Measurements from ENCODE around the gene GNPDA1. TPM values are rescaled to one million over a fixed set of nuclear protein-coding genes. Genes with fewer than 3 reads are reported as not detected.

GNPDA1 gene
- total RNA-seq, 1 donor from 2014 or later = 89.8 TPM

GRCh38 chr5:142014911-142015584, 2.2 kb upstream of the GNPDA1 start:
- Histone ChIP-seq H3K27me3 (no peaks in the 10 kb centered on the region), H3K9me3 (ENCODE audit: low read depth) (no peaks in the 10 kb centered on the region), H3K36me3 (no peaks in the 10 kb centered on the region), H4K20me1 (ENCODE audit: low read depth) (no peaks in the 10 kb centered on the region), H3K4me1 (peaks cover 5% of the 10 kb centered on the region), H3K4me3 (no peak overlapping the region), H3K4me2 (no peak overlapping the region), H2AFZ (replicated peaks) (no peak overlapping the region), H3K27ac (no peak overlapping the region), H3K9ac (no peak overlapping the region), H3F3A (ENCODE audit: low read depth) (peaks cover 8% of the 10 kb centered on the region), H3K79me2 (ENCODE audit: low read depth) (no peaks in the 10 kb centered on the region)
- H3K27me3 Mint-ChIP-seq (ENCODE audit: insufficient read depth, low read depth) = no peaks in the 10 kb centered on the region
- H3K4me1 Mint-ChIP-seq = peaks cover 16% of the 10 kb centered on the region
- H3K9me3 Mint-ChIP-seq = peaks cover 1% of the 10 kb centered on the region
- TF ChIP-seq CTCF (IDR thresholded peaks at IDR 0.05) (peak; percentile 57), EZH2 (IDR thresholded peaks at IDR 0.05) (no peak)
- H3K4me3 Mint-ChIP-seq = peak overlapping the region; percentile 2
- H3K27ac Mint-ChIP-seq = no peak overlapping the region
- H3K36me3 Mint-ChIP-seq = no peaks in the 10 kb centered on the region
- peak; percentile 44 for DNase-seq (ENCODE audit: low spot score)

- peaks cover 8% of the 10 kb centered on the region for H3F3A ChIP-seq (ENCODE audit: low read depth)
- Mint-ChIP-seq H3K36me3 (no peaks in the 10 kb centered on the region), H3K27me3 (ENCODE audit: insufficient read depth, low read depth) (no peaks in the 10 kb centered on the region), H3K4me3 (peak overlapping the region; percentile 87), H3K4me1 (peaks cover 16% of the 10 kb centered on the region), H3K9me3 (no peaks in the 10 kb centered on the region), H3K27ac (peak overlapping the region; percentile 95)
- peaks cover 5% of the 10 kb centered on the region for H3K4me1 ChIP-seq
- H4K20me1 ChIP-seq (ENCODE audit: low read depth) = no peaks in the 10 kb centered on the region
- no peaks in the 10 kb centered on the region for H3K79me2 ChIP-seq (ENCODE audit: low read depth)
- no peak overlapping the region for H3K4me3 ChIP-seq
- no peaks in the 10 kb centered on the region for H3K36me3 ChIP-seq
- H3K4me2 ChIP-seq = no peak overlapping the region
- TF ChIP-seq EZH2 (IDR thresholded peaks at IDR 0.05) (no peak), CTCF (IDR thresholded peaks at IDR 0.05) (no peak), EZH2phosphoT487 (IDR thresholded peaks at IDR 0.05) (no peak)
- no peak overlapping the region for H3K9ac ChIP-seq
- no peak overlapping the region for H2AFZ ChIP-seq (replicated peaks)
- no peaks in the 10 kb centered on the region for H3K9me3 ChIP-seq (ENCODE audit: low read depth)
- DNase-seq (ENCODE audit: low spot score) = no peak
- H3K27me3 ChIP-seq = no peaks in the 10 kb centered on the region
- no peak overlapping the region for H3K27ac ChIP-seq
Observed at GRCh38 chr5:142013734-142014521, 1.1 kb upstream of the GNPDA1 start.

GRCh38 chr5:142012186-142012785, 541 bp downstream of the GNPDA1 start:
- no peaks in the 10 kb centered on the region for H3K27me3 Mint-ChIP-seq (ENCODE audit: insufficient read depth, low read depth)
- H3K4me1 Mint-ChIP-seq = peaks cover 16% of the 10 kb centered on the region

More at GRCh38 chr5:142012186-142012785, 541 bp downstream of the GNPDA1 start:
- H4K20me1 ChIP-seq (ENCODE audit: low read depth) = no peaks in the 10 kb centered on the region
- H3K27ac Mint-ChIP-seq = peak overlapping the region; percentile 38
- H3K27me3 ChIP-seq = no peaks in the 10 kb centered on the region
- H3K79me2 ChIP-seq (ENCODE audit: low read depth) = no peaks in the 10 kb centered on the region
- peak overlapping the region; percentile 78 for H3K4me2 ChIP-seq
- H3K4me1 ChIP-seq = peaks cover 5% of the 10 kb centered on the region
- H3K9me3 ChIP-seq (ENCODE audit: low read depth) = no peaks in the 10 kb centered on the region
- H3F3A ChIP-seq (ENCODE audit: low read depth) = peaks cover 8% of the 10 kb centered on the region
- peaks cover 7% of the 10 kb centered on the region for H3K36me3 Mint-ChIP-seq
- H3K9ac ChIP-seq = peak overlapping the region; percentile 24
- H3K27ac ChIP-seq = no peak overlapping the region
- peak; percentile 48 for DNase-seq (ENCODE audit: low spot score)
- TF ChIP-seq EZH2 (IDR thresholded peaks at IDR 0.05) (no peak), EZH2phosphoT487 (IDR thresholded peaks at IDR 0.05) (no peak), CTCF (IDR thresholded peaks at IDR 0.05) (peak; percentile 59)
- H3K36me3 ChIP-seq = no peaks in the 10 kb centered on the region
- H3K4me3 ChIP-seq = peak overlapping the region; percentile 59
- peak overlapping the region; percentile 82 for H3K4me3 Mint-ChIP-seq
- peak overlapping the region; percentile 83 for H2AFZ ChIP-seq (replicated peaks)
- no peaks in the 10 kb centered on the region for H3K9me3 Mint-ChIP-seq
